Measurements from ENCODE around the gene C6orf136. TPM values are rescaled to one million over a fixed set of nuclear protein-coding genes. Genes with fewer than 3 reads are reported as not detected.

The C6orf136 gene
- total and polyA plus RNA-seq, 9 of the 15 experiments (the other 6 are each of a cell fraction or from before 2014, with no cell fraction given): 14.1 to 63.1 (median 18.4) TPM

DNA sequence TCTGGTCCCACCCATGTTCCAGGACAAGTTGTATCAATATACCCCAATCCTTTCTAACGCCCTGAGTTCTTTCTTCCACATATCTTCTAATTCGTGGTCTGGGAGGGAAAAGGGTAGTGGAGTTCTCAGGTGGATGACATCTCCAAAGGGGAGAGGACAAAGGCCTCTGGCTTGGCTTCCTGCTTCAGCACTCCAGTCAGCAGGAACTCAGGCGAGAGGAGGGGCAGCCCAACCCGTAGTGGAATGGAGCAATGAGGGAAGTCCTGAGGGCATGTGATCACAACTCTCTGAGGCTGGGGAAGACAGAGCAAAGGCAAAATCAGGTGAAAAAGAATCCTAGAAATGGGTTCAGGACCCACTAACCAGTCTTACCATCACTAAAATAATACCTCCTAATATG lies 53.4 kb downstream of the C6orf136 start:
- DNase-seq (ENCODE audit: extremely low read depth in 1 of 4, low spot score in 3 of 4) (no peak), FAIRE-seq (no peak), ATAC-seq (0 out of 3 replicates have a peak, but pooled peaks have one; percentile 19)
- Histone ChIP-seq H3K36me3 (ENCODE audit: control insufficient read depth, insufficient read depth, low read length) (peaks cover 49% of the 10 kb centered on the region), H3K79me2 (ENCODE audit: control insufficient read depth, insufficient read depth, low read length) (no peaks in the 10 kb centered on the region), H4K20me1 (replicated peaks; ENCODE audit: control insufficient read depth, insufficient read depth, low read length) (no peaks in the 10 kb centered on the region), H3K4me3 (no peak overlapping the region), H3K4me1 (replicated peaks in 1 of 2; ENCODE audit: control insufficient read depth in 2 of 2, insufficient read depth in 2 of 2, low read length in 2 of 2) (no peaks in the 10 kb centered on the region), H3K27ac (ENCODE audit: extremely low read depth, low read depth, low read length) (no peak overlapping the region), H3K9me3 (replicated peaks; ENCODE audit: control insufficient read depth, insufficient read depth, low read depth, low read length) (no peaks in the 10 kb centered on the region), H2AFZ (ENCODE audit: low read depth, low read length) (no peak overlapping the region), H3K27me3 (ENCODE audit: control insufficient read depth in 2 of 2, insufficient read depth in 2 of 2, low read length in 2 of 2) (no peaks in the 10 kb centered on the region), H3K9ac (ENCODE audit: insufficient read depth in 1 of 2, low read depth in 2 of 2, low read length in 2 of 2) (no peak overlapping the region), H3K4me2 (ENCODE audit: insufficient read depth, low read length) (no peak overlapping the region), H3K9me1 (ENCODE audit: control insufficient read depth, insufficient read depth, low read length) (no peaks in the 10 kb centered on the region)
- in situ Hi-C loops (cut with MboI): no loop called here
- POLR2A ChIA-PET: interaction anchor here (0.6 to 27.1 kb wide), 3 partner anchors 2 to 66 kb away, joined by 3 to 524 read pairs (median 524); partner anchors contain the start of genes MDC1, NRM and TUBB
- intact Hi-C loops (cut with micrococcal nuclease): no loop called here
- BruUV-seq (replicated peaks): no TSS peak
- CTCF ChIA-PET (ENCODE audit: low intra/inter-chr PET ratio): no interaction called here
- WGBS (ENCODE audit: insufficient coverage, low coverage, missing lambda C conversion rate): 61% methylated on average over 3 of the region's 4 CpGs
- TF ChIP-seq STAT5A (IDR thresholded peaks at IDR 0.05; ENCODE audit: borderline replicate concordance, low read length) (no peak), SUPT5H (IDR thresholded peaks at IDR 0.05) (no peak), NFE2L1 (tag; IDR thresholded peaks at IDR 0.05; ENCODE audit: borderline replicate concordance, low read depth) (no peak), NR1H2 (CRISPR knock-in tag; IDR thresholded peaks at IDR 0.05) (no peak), SMAD2 (IDR thresholded peaks at IDR 0.05; ENCODE audit: low read depth, low read length) (no peak), MCM5 (IDR thresholded peaks at IDR 0.05; ENCODE audit: low read depth) (no peak), U2AF1 (optimal IDR thresholded peaks at IDR 0.05; ENCODE audit: low read depth, low read length) (no peak), ZNF124 (CRISPR knock-in tag; IDR thresholded peaks at IDR 0.05) (no peak), TEAD2 (tag; IDR thresholded peaks at IDR 0.05) (no peak)
- TF ChIP-seq, protein P1, sequence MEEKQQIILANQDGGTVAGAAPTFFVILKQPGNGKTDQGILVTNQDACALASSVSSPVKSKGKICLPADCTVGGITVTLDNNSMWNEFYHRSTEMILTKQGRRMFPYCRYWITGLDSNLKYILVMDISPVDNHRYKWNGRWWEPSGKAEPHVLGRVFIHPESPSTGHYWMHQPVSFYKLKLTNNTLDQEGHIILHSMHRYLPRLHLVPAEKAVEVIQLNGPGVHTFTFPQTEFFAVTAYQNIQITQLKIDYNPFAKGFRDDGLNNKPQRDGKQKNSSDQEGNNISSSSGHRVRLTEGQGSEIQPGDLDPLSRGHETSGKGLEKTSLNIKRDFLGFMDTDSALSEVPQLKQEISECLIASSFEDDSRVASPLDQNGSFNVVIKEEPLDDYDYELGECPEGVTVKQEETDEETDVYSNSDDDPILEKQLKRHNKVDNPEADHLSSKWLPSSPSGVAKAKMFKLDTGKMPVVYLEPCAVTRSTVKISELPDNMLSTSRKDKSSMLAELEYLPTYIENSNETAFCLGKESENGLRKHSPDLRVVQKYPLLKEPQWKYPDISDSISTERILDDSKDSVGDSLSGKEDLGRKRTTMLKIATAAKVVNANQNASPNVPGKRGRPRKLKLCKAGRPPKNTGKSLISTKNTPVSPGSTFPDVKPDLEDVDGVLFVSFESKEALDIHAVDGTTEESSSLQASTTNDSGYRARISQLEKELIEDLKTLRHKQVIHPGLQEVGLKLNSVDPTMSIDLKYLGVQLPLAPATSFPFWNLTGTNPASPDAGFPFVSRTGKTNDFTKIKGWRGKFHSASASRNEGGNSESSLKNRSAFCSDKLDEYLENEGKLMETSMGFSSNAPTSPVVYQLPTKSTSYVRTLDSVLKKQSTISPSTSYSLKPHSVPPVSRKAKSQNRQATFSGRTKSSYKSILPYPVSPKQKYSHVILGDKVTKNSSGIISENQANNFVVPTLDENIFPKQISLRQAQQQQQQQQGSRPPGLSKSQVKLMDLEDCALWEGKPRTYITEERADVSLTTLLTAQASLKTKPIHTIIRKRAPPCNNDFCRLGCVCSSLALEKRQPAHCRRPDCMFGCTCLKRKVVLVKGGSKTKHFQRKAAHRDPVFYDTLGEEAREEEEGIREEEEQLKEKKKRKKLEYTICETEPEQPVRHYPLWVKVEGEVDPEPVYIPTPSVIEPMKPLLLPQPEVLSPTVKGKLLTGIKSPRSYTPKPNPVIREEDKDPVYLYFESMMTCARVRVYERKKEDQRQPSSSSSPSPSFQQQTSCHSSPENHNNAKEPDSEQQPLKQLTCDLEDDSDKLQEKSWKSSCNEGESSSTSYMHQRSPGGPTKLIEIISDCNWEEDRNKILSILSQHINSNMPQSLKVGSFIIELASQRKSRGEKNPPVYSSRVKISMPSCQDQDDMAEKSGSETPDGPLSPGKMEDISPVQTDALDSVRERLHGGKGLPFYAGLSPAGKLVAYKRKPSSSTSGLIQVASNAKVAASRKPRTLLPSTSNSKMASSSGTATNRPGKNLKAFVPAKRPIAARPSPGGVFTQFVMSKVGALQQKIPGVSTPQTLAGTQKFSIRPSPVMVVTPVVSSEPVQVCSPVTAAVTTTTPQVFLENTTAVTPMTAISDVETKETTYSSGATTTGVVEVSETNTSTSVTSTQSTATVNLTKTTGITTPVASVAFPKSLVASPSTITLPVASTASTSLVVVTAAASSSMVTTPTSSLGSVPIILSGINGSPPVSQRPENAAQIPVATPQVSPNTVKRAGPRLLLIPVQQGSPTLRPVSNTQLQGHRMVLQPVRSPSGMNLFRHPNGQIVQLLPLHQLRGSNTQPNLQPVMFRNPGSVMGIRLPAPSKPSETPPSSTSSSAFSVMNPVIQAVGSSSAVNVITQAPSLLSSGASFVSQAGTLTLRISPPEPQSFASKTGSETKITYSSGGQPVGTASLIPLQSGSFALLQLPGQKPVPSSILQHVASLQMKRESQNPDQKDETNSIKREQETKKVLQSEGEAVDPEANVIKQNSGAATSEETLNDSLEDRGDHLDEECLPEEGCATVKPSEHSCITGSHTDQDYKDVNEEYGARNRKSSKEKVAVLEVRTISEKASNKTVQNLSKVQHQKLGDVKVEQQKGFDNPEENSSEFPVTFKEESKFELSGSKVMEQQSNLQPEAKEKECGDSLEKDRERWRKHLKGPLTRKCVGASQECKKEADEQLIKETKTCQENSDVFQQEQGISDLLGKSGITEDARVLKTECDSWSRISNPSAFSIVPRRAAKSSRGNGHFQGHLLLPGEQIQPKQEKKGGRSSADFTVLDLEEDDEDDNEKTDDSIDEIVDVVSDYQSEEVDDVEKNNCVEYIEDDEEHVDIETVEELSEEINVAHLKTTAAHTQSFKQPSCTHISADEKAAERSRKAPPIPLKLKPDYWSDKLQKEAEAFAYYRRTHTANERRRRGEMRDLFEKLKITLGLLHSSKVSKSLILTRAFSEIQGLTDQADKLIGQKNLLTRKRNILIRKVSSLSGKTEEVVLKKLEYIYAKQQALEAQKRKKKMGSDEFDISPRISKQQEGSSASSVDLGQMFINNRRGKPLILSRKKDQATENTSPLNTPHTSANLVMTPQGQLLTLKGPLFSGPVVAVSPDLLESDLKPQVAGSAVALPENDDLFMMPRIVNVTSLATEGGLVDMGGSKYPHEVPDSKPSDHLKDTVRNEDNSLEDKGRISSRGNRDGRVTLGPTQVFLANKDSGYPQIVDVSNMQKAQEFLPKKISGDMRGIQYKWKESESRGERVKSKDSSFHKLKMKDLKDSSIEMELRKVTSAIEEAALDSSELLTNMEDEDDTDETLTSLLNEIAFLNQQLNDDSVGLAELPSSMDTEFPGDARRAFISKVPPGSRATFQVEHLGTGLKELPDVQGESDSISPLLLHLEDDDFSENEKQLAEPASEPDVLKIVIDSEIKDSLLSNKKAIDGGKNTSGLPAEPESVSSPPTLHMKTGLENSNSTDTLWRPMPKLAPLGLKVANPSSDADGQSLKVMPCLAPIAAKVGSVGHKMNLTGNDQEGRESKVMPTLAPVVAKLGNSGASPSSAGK (IDR thresholded peaks at IDR 0.05): no peak
- TF ChIP-seq, protein P2, sequence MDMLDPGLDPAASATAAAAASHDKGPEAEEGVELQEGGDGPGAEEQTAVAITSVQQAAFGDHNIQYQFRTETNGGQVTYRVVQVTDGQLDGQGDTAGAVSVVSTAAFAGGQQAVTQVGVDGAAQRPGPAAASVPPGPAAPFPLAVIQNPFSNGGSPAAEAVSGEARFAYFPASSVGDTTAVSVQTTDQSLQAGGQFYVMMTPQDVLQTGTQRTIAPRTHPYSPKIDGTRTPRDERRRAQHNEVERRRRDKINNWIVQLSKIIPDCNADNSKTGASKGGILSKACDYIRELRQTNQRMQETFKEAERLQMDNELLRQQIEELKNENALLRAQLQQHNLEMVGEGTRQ (CRISPR knock-in tag; IDR thresholded peaks at IDR 0.05): no peak

Data from K562 (cell line).